Measurements from ENCODE around the gene SPINDOC.

SPINDOC gene

GRCh38 chr11:63834535-63835157 lies 21.4 kb downstream of the SPINDOC start:
- no peak for DNase-seq

DNA sequence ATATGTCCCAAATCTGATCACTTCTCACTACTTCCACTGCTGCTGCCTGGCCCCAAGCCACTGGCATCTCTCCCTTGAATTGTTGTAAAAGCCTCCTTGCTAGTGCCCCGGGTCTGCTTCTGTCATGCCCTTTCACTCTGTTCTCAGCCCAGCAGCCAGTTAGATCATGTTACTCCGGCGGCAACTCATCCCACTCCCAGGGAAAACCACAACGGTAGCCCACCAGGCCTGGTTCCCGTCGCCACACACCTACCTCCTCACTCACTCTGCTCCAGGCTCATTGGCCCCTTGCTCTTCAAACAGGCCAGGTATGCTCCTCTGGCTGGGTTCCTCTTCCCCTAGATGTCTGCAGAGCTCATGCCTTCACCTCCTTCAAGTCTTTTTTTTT lies 21.9 kb downstream of the SPINDOC start:
- no peak for DNase-seq

DNA sequence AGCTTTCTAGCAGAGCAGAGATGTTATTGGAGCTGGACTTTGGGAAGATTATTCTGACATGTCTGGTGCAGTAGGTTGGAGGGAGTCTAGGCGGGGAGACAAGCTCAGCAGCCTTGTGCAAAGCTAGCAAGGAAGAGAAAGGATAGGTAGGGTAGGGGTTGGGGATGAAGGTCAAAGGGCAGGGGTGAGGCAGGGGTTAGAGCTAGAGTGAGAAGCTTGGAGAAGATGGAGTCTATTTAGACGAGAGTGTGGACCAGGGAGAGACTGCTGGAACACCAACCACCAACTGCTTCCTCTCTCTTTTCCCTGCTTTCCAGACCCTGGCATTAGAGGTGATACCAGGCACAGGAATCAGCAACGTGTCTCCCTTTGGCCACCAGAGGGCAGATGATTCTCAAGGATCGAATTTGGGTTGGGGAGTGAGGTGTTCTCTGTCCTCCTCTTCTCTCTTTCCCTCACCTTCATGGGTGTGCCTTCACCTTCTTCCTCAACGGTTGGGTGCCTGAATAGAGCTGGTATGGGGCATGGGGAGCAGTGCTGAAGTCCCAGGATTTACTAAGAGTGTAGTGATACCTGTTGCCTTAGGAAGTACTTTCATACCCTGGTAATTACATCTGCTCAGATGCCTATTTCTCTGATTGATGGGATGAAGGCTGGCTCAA lies 23.9 kb downstream of the SPINDOC start:
- peak; percentile 72 for DNase-seq

- no peak for DNase-seq
Measured at GRCh38 chr11:63837739-63838138, 24.5 kb downstream of the SPINDOC start.

DNA sequence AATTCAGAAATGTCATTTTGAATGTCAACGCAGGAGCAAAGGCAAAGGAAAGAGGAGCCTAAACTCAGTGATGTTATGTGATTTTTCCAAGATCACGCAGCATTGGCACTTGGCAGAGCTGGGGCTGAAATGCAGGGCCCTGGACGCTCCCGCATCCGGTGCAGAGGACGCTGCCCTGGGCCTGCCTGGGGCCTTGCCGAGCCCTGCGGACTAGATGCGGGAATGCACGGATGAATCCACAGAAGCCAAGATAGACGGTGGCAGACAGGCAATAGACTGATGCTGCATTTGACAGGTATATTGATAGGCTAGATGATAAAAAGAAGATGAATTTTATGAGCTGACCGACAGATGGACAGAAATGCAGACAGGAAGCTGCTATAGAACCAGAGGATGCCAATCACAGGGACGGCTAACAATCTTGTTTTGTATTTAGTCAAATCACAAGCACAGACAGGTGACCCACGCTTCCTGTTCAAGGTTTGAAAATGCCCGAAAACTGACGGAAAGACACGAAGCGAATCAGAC lies 25.0 kb downstream of the SPINDOC start:
- DNase-seq, result no peak

GRCh38 chr11:63838678-63839507 lies 25.6 kb downstream of the SPINDOC start, which contains the start of gene MARK2:
MARK2 (plus strand) TSS chr11:63839110; CDS start chr11:63839507, 397 bp downstream.
- DNase-seq, result peak; percentile 99

DNA sequence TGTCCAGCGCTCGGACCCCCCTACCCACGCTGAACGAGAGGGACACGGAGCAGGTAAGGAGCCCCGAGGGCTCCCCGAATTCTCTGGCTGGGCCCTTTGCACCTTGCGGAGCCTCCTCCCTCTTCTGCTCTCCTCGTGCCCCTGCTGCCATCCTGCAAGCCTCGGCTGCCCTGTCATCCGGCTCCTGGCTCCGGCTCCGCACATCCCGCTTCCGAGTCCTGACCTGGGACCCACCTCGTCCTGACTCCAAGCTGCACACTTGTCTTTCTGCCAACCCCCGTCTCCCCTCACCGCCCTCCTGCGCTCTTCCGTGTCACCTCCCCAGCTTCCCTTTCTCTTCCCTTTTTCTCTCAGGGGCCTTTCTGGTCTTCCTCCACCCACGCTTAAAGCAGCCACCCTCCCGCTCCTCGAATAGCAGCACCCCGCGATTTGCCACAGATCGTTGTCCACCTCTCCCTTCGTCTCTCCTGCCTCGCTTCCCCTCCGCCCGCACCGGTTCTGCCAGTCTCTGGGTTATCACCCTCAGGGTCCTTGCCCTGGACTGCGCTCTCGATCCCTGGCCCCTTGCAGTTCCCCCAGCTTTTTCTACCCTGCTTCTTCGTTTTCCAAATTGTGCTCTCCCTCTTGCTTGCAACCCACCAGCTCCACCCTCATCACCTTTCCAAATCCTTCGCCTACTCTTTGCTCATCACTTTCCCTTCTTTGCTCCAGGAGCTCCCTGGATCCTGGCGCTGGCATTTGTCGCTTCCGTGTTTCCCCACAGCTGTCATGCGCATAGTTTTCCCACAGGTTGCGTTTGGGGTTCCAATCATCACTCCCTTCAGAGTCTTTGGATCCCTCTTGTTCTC lies 26.5 kb downstream of the SPINDOC start:
- DNase-seq, result peak; percentile 25

DNA sequence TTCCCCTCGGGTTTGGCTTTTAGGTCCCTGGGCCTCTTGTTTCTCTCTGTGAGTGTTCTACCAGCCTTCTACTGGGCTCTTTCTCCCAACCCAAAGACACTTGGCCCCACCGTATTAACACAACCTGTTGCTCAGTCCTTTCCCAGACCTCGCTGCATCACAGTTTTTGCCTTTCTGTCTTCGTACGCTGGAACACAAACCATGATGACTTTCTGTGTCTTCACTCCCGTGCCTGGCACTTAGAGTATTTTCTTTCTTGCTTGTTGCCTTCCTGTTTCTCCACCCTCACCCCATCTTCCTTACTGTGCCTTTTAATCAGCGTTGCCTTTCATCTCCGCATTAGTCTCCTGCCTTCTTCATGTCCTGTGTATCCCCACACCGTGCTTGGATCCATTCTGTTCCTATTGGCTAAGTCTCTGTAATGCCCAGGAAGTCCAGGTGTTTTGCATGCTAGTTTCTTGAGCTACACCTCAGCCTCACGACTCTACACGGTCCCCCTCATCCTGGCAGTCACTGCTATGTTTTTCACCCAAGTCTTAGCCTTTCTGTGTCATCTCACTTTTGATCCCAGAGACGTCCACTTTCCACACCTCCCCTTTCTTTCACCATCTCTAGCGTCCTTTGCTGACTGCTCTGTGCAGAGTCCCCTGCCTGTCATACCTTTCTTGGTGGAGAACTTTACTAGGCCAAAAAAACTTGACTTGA lies 27.3 kb downstream of the SPINDOC start:
- no peak for DNase-seq

DNA sequence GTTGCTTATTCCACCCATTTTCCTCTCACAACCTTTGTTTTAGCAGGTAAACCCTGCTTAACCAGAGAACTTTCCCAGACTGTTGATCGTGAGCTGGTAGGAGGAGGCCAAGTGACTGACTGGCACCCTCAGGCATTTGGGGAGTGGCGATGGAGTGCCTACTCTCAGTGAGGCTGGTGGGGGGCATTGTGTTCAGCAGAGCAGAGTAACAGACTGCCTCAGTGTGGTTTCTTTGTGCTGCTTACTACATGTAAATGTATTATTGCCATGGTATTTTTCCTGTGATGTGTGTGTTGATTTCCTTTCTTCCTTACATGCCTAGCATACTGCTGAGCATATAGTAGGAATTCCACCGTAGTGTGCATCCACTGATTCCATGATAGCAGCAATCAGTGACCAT lies 28.3 kb downstream of the SPINDOC start:
- no peak for DNase-seq

GRCh38 chr11:63843041-63843440 lies 29.8 kb downstream of the SPINDOC start:
- no peak for DNase-seq

GRCh38 chr11:63844836-63845235 lies 31.6 kb downstream of the SPINDOC start:
- no peak for DNase-seq

DNA sequence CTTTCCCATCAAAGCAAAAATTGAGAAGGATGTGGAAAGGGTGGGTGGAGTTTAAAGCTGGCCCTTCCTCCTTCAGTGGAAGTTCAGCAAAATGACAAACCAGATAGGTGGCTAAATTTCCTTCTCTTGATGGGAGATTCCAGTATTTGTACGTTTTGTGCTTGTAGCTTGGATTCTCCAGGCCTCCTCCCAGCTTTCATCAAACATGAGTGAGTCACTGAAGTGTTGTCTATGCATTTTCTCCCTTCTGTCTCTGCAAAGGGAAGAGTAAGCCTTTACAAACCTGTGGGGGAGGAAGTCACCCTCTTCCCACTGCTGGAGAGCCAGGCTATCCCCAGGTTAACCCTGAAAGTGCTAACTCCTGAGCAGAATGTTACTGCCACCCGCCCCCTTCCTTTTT lies 32.0 kb downstream of the SPINDOC start:
- DNase-seq, result no peak

DNA sequence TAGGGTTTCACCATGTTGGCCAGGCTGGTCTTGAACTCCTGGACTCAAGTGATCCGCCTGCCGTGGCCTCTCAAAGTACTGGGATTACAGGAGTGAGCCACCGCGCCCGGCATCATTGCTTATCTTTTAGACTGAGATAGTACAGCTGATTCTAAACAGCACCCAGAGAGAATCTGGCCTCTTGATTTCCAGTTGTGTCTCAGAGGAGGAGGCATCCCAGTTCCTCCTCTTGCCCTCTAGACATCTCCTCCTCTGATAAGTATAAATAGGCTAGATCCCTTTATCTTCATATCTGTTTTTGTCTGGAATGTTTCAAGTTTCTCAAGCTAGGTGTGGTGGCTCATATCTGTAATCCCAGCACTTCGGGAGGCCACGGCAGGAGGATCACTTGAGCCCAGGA lies 32.7 kb downstream of the SPINDOC start:
- DNase-seq, result no peak

GRCh38 chr11:63846897-63847296 lies 33.6 kb downstream of the SPINDOC start:
- DNase-seq, result no peak

DNA sequence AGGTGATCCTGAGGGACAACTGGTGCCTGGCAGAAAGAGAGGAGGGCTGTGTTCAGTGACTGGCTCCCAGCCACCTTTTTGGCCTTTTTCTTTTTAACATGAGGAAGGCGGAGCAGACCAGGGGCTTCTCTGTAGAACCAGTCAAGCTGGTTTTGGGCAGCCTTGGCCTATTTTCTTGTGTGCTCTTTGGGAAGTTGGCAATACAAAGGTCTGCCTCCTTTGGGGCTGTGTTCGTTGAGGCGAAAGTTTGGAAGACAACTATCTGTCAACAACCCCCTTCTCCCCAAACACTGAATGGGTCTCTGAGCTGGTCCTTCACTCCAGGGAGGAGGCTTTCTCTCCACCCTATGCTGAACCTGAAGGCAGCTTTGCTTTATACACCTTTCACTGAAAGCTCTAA lies 34.1 kb downstream of the SPINDOC start:
- DNase-seq, result no peak

DNA sequence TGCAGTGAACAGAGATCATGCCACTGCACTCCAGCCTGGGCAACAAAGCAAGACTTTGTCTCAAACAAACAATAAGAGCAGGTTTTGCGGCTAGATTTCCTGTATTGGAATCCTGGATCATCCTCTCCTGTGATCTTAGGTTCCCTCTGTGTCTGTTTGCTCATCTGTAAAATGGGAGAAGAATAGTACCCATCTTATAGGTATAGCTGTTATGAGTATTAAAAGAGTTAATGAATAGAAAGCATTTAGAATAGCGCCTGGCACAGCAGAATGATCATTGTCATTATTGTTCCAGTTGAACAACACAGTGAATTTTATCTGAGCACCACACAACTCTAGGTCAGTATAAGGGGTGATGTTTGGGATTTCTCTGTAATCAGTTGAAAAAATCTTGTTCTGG lies 36.4 kb downstream of the SPINDOC start:
- DNase-seq, result no peak

- no peak for DNase-seq
Measured at GRCh38 chr11:63850920-63851319, 37.7 kb downstream of the SPINDOC start.

- DNase-seq, result no peak
Measured at GRCh38 chr11:63851364-63851763, 38.1 kb downstream of the SPINDOC start.

DNA sequence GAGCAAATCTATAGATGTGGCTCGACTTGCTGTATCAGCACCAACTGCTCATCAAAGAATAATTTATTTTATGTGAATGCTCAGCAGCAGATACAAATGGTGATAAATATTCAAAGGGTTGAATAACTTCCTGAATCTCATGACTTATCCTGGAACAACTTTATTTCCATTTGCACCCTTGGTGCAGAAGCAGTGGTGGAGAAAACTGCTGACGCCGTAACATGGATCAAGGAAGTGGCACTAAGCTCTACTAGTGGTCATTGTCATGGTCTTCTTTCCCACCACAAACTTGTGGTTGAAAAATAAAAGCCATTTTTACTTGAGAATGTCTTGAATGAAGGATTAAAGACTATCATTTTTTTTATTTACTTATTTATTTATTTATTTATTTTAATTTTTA lies 40.2 kb downstream of the SPINDOC start:
- DNase-seq, result no peak

DNA sequence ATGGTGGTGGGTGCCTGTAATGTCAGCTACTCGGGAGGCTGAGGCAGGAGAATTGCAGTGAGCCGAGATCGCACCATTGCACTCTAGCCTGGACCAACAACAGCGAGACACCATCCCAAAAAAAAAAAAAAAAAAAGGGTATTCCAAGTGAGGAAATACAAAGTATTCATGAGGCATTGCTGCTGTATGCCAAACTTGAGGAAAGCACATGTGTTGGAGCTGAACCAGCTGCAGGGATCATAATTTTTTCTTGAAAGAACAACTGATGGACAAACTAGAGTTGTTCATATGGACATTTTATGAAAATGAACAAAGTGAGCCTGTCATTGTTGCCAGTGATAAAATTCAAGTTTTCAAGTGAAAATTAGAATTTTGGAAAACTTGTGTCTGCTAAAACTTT lies 41.4 kb downstream of the SPINDOC start:
- DNase-seq, result no peak

DNA sequence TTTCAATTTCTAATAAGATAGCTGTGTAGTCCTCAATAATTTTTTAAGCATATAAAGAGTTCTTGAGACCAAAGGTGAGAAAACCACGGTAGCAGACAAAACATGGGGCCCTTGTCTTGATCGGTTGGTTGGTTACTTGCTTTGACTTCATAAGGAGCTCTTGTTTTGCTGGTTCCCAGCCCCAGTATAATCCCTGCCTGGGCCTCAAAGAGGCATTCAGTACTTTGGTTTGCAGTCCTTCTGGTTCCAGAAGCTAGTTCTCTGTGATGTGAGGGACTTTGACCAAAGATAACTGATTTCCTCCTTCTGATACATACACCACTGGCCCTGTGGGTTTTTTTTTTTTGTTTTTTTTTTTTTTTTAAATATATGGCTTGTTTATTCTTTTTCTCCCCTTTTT lies 42.7 kb downstream of the SPINDOC start:
- no peak for DNase-seq

Measured in activated naive CD4-positive, alpha-beta T cell treated with anti-CD3 and anti-CD28 coated beads, Interleukin-2, amount 50 U/mL, for 16 hours (primary cell).